Measurements from ENCODE around the gene CRACR2A. TPM values are rescaled to one million over a fixed set of nuclear protein-coding genes. Genes with fewer than 3 reads are reported as not detected.

Gene CRACR2A
- total RNA-seq, 3 donors from 2014 or later, result 5.3 to 17.3 (median 15.1) TPM

DNA sequence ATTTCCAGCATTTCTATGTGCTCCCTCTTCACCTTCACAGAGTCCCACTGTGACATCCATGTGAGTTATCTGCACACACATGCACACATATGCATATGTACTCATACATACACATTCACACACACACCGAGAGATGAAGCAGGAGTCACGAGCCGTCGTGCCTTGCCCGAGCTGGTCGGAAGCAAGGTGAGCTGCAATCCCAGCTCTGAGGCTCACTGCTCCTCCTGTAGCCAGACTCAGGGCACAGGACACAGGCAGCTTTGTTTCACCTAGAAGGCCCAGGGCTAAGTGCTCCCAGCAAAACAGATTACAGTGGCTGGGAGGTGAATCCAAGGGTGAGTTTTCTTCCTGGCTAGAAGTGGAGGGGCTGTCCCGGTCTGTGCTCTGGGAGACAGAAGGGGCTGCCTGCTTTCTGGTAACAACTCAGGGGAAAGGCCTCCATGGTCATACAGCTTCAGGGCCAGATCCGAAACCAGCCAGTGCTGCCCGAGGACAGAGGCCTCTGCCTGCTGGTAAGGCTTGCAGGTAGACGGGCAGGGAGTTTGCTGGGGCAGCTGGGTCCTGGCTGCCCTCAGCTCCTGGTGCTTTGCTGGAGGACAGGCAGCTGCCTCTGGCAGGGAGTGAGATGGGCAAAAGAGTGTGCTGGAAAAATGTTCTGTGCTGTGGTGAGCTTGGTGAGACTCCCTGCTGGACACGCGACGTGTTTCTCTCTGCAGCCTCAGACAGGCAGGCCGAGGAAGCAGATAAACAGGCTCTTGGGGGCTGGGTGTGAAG, 123.7 kb downstream of the CRACR2A start:
- Histone ChIP-seq H3K27me3 (no peaks in the 10 kb centered on the region), H3K4me3 (no peak overlapping the region), H3K4me1 (no peaks in the 10 kb centered on the region), H3K9me3 (no peaks in the 10 kb centered on the region), H3K27ac (no peak overlapping the region), H3K36me3 (no peaks in the 10 kb centered on the region)
- intact Hi-C loops (cut with DNase I; ENCODE audit: low total_unique reads), result no loop called here
- TF ChIP-seq, protein P1, sequence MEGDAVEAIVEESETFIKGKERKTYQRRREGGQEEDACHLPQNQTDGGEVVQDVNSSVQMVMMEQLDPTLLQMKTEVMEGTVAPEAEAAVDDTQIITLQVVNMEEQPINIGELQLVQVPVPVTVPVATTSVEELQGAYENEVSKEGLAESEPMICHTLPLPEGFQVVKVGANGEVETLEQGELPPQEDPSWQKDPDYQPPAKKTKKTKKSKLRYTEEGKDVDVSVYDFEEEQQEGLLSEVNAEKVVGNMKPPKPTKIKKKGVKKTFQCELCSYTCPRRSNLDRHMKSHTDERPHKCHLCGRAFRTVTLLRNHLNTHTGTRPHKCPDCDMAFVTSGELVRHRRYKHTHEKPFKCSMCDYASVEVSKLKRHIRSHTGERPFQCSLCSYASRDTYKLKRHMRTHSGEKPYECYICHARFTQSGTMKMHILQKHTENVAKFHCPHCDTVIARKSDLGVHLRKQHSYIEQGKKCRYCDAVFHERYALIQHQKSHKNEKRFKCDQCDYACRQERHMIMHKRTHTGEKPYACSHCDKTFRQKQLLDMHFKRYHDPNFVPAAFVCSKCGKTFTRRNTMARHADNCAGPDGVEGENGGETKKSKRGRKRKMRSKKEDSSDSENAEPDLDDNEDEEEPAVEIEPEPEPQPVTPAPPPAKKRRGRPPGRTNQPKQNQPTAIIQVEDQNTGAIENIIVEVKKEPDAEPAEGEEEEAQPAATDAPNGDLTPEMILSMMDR (IDR thresholded peaks at IDR 0.05), result no peak
- TF ChIP-seq POLR2A (IDR thresholded peaks at IDR 0.05) (no peak), POLR2AphosphoS5 (IDR thresholded peaks at IDR 0.05) (no peak)
- no peak for DNase-seq (ENCODE audit: low spot score in 2 of 2)

DNA sequence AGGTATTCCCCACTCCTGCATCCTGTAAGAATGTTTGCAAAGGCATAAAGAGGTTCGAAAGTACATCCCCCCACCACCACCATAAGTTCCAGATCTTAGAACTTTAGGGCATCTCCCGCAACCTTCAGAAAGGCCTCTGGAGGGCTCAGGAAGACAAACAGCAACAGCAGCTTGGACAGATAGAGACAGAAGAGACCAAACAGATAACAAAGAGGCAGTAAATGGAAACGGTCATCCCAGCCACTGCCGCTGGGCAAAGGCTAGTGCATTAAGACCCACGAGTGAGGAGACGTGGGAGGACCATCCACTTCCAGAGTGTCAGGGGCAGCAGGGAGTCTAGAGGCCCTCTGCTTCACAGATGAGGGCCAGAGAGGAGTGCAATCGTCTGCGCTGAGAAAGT, 124.3 kb downstream of the CRACR2A start:
- intact Hi-C loops (cut with DNase I; ENCODE audit: low total_unique reads), result no loop called here
- no peak overlapping the region for H3K27ac ChIP-seq
- H3K27me3 ChIP-seq, result no peaks in the 10 kb centered on the region
- H3K4me3 ChIP-seq, result no peak overlapping the region
- TF ChIP-seq, protein P1 (IDR thresholded peaks at IDR 0.05), result no peak
- TF ChIP-seq POLR2A (IDR thresholded peaks at IDR 0.05) (no peak), POLR2AphosphoS5 (IDR thresholded peaks at IDR 0.05) (no peak)
- no peaks in the 10 kb centered on the region for H3K4me1 ChIP-seq
- no peaks in the 10 kb centered on the region for H3K36me3 ChIP-seq
- no peaks in the 10 kb centered on the region for H3K9me3 ChIP-seq
- no peak for DNase-seq (ENCODE audit: low spot score in 2 of 2)

DNA sequence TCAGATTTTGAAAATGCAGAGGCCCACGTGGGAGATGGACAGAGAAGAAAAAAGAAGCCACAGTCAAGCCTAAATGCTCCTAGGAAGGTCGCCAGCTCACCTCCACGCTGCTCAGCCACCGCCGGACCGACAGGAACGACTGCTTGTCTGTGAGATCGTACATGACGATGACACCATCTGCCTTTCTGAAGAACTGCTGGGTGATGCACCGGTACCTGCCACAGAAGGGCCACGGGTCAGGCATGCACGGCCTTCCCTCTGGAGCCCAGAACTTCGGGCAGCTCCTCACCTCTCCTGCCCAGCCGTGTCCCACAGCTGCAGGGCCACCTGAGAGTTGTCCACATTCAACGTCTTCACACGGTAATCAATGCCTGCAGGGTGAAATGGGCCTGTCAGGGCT, 125.6 kb downstream of the CRACR2A start:
- Histone ChIP-seq H3K27ac (no peak overlapping the region), H3K4me1 (no peaks in the 10 kb centered on the region), H3K4me3 (no peak overlapping the region), H3K36me3 (no peaks in the 10 kb centered on the region), H3K27me3 (no peaks in the 10 kb centered on the region), H3K9me3 (no peaks in the 10 kb centered on the region)
- TF ChIP-seq, protein P1 (IDR thresholded peaks at IDR 0.05), result no peak
- TF ChIP-seq POLR2A (IDR thresholded peaks at IDR 0.05) (no peak), POLR2AphosphoS5 (IDR thresholded peaks at IDR 0.05) (no peak)
- intact Hi-C loops (cut with DNase I; ENCODE audit: low total_unique reads), result no loop called here
- DNase-seq (ENCODE audit: low spot score in 2 of 2), result no peak

DNA sequence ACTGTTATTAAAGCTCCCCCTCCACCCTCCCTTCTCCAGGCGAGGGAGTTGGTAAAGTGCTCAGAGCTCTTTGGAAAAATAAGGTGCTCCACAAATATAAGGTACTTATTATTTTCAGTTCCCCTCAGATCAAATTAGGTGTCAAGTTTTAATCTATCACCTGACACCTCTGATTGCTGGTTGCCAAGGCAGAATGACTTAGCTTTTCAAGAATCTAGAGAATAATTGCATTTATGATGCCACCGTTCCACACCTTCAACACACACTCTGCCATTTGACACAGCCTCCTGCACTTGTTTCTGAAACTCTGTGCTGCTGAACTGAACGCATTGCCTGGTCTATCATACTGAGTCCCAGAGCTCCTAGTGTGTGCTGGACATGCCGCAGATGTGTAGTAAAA, 128.6 kb downstream of the CRACR2A start:
- Histone ChIP-seq H3K27me3 (no peaks in the 10 kb centered on the region), H3K4me1 (no peaks in the 10 kb centered on the region), H3K4me3 (no peak overlapping the region), H3K27ac (no peak overlapping the region), H3K9me3 (no peaks in the 10 kb centered on the region), H3K36me3 (no peaks in the 10 kb centered on the region)
- no peak for DNase-seq (ENCODE audit: low spot score in 2 of 2)
- TF ChIP-seq, protein P1 (IDR thresholded peaks at IDR 0.05), result no peak
- TF ChIP-seq POLR2A (IDR thresholded peaks at IDR 0.05), result no peak
- TF ChIP-seq POLR2AphosphoS5 (IDR thresholded peaks at IDR 0.05), result no peak
- intact Hi-C loops (cut with DNase I; ENCODE audit: low total_unique reads), result no loop called here

DNA sequence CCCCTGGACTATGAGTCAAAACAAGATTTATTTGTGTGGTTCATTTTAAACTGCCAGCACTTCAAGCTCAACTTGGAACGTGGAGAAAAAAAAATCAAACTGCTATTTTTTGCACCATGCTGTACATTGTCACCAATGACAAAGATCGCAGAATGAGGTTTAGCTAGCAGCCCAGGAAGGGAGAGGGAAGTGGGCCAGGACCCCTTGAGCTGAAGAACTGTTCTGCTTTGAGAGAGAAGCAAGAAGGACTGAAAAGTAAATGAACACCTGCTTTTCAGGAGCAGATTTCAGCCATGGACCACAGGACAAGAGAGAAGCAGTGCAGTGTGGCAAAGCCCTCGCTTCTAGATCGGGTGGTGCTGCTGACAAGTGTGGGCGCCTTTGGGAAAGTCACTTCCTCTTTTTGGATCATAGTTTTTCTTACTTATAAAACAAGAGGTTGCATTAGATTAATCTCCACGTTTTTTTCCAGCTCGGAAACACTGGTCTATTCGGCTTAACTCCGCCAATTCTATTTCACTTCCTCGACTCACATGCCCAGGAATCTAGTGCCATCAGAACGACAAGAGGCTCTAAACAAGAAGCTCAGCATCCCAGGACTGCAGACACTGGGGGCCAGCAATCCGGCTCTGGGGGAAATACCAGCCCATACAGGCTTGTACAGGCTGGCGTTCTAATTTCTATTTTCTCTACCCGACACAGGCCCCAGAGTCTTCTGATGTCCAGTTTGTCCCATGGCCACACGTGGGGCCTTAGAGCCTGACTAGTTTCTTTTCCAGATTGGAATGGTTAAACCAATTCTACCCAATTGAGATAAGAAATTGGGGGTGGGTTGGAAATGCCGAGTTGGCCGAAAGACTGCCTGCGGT, 129.9 kb downstream of the CRACR2A start:
- H3K9me3 ChIP-seq, result no peaks in the 10 kb centered on the region
- H3K27me3 ChIP-seq, result no peaks in the 10 kb centered on the region
- H3K4me3 ChIP-seq, result no peak overlapping the region
- no peaks in the 10 kb centered on the region for H3K36me3 ChIP-seq
- DNase-seq (ENCODE audit: low spot score in 2 of 2), result no peak
- no peak overlapping the region for H3K27ac ChIP-seq
- H3K4me1 ChIP-seq, result no peaks in the 10 kb centered on the region
- TF ChIP-seq, protein P1 (IDR thresholded peaks at IDR 0.05), result no peak
- no peak for TF ChIP-seq POLR2A (IDR thresholded peaks at IDR 0.05)
- TF ChIP-seq POLR2AphosphoS5 (IDR thresholded peaks at IDR 0.05), result no peak
- intact Hi-C loops (cut with DNase I; ENCODE audit: low total_unique reads), result no loop called here
